ENCODE data around the gene TEPSIN. TPM values are rescaled to one million over a fixed set of nuclear protein-coding genes. Genes with fewer than 3 reads are reported as not detected.

Gene TEPSIN
- total RNA-seq, 2 donors from 2014 or later, result 12.3 to 14.3 TPM

DNA sequence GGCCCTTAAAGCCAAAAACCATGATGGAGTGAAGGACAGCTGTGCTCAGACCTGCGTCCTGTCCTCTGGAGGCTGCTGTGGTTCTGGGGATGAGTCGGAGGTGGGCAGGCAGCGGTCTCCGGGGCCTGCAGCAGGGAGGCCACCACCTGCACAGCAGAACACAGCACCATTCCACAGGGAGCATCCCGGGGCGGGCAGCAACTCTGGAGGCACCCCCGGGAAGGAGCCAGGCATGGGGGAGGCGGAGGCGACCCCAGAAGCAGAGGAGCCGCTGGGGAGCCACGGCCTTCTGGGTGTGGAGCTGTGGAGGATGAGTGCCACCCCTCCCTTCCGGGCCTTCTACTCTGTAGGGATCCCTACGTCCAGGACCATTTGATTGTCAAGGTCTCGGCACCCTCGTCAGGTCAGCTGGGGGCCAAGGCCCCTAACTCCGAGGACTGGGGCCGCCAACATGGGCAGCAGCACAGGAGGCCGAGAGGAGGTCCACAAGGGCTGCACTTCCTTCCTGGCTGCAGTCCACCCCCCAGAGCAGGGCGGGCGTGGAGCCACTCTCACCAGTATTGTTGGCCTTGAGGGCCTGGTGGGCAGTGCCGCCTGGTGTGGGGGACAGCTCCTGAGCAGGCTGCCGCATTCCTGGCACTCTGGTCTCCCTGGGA is 39.9 kb downstream of the TEPSIN start:
- Histone ChIP-seq H3K36me3 (no peaks in the 10 kb centered on the region), H3K9me3 (no peaks in the 10 kb centered on the region), H3K27me3 (no peaks in the 10 kb centered on the region), H3K27ac (no peak overlapping the region), H3K4me3 (no peak overlapping the region), H3K4me1 (peaks cover 0 to 9% of the 10 kb centered on the region in 2 donors)
- DNase-seq (ENCODE audit: low spot score), result no peak
- TF ChIP-seq, protein P1, sequence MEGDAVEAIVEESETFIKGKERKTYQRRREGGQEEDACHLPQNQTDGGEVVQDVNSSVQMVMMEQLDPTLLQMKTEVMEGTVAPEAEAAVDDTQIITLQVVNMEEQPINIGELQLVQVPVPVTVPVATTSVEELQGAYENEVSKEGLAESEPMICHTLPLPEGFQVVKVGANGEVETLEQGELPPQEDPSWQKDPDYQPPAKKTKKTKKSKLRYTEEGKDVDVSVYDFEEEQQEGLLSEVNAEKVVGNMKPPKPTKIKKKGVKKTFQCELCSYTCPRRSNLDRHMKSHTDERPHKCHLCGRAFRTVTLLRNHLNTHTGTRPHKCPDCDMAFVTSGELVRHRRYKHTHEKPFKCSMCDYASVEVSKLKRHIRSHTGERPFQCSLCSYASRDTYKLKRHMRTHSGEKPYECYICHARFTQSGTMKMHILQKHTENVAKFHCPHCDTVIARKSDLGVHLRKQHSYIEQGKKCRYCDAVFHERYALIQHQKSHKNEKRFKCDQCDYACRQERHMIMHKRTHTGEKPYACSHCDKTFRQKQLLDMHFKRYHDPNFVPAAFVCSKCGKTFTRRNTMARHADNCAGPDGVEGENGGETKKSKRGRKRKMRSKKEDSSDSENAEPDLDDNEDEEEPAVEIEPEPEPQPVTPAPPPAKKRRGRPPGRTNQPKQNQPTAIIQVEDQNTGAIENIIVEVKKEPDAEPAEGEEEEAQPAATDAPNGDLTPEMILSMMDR (IDR thresholded peaks at IDR 0.05), result no peak

DNA sequence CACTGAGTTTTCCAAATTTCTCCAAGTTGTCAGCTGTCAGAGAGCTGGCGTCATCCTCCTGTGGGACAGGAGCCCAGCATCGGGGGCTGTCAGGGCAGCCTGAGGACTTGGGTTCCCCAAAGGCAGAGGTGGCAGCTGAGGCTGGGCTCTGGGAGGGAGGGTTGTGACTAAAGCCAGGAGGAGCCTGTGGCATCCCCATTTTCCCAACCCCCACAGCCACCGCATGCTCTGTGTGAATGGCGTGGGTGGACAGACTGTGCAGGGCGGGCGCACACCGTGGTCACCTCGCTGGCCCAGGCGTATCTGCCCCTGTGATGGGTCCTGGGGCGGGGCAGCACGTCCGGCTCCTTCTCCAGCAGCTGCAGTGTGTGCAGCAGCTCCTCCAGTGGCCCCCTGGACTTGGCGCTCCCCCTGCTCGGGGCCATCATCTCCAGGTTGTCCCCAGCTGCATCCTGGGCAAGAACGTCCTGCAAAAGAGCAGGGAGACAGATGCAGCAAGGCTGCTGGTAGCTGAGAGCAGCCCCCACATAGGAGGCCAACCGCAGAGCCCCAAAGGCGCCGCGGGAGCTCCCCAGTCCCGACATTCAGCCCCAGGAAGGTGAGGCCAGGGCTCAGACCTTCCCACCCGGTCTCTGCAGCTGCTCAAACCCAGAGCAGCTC is 40.9 kb downstream of the TEPSIN start:
- no peak overlapping the region for H3K4me3 ChIP-seq
- no peak for DNase-seq (ENCODE audit: low spot score)
- TF ChIP-seq, protein P1 (IDR thresholded peaks at IDR 0.05), result no peak

DNA sequence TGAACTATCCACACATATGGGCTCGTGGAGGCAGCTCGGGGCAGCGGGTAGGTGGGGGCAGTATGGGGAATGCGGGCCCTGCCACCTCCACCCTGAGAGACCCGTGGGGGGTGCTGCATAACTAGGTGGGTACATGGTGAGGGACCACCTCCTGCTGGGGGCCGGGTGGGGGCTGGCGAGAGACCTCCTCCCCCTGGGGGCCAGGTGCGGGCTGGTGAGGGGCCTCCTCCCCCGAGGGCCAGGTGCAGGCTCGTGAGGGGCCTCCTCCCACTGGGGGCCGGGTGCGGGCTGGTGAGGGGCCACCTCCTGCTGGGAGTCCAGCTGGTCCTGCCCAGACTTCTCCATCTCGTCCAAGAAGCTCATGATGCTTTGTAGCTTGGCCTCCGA is 41.5 kb downstream of the TEPSIN start:
- H3K27ac ChIP-seq, result no peak overlapping the region
- peaks cover 0 to 9% of the 10 kb centered on the region in 2 donors for H3K4me1 ChIP-seq
- no peaks in the 10 kb centered on the region for H3K36me3 ChIP-seq
- no peaks in the 10 kb centered on the region for H3K27me3 ChIP-seq
- TF ChIP-seq, protein P1 (IDR thresholded peaks at IDR 0.05), result no peak
- DNase-seq (ENCODE audit: low spot score), result no peak
- H3K9me3 ChIP-seq, result no peaks in the 10 kb centered on the region
- H3K4me3 ChIP-seq, result no peak overlapping the region

More for the DNA sequence above, 40.9 kb downstream of the TEPSIN start:
- Histone ChIP-seq H3K27me3 (no peaks in the 10 kb centered on the region), H3K4me1 (peaks cover 0 to 9% of the 10 kb centered on the region in 2 donors), H3K9me3 (no peaks in the 10 kb centered on the region), H3K36me3 (no peaks in the 10 kb centered on the region), H3K27ac (no peak overlapping the region)

DNA sequence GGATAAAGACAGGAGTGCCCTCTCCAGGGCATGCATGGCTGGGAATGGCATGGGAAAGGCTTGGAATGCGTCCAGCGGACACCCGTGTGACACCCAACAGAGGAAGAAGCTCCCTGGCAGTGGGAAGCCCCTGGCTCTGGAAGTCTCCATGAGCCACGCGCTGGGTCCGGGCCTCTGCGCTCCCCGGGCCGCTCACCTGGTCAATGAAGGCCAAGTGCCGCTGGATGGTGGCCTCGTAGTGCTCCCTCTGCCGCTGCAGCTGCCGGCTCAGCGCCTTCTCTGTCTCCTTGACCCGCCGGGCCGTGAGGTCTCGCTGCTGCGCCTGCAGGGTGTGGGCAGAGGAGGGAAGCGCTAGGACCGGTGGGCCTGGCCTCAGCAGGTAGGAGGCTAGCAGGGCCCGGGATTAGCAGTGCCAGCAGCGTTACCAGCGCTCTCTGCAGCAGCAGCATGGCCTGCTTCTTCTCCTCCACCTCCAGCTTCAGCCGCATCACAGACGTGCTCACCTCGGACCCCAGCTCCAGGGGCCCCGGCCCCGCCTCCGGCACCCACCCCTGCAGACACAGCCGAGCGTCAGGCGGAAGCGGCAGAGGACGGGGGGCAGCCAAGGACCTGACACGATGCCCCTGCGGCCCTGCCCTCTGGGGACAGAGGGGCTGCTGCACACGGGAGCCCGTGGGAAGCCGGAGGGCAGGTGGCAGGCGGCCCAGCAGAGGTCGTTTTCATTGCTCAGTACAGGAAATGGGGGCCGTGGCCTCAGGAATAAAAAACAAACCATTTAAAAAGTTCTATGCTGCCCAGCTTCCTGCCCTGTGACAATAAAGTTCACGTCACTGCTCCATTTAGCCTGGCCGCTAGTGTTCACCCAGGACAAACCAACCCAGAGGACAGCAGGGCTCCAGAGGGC is 42.1 kb downstream of the TEPSIN start:
- H3K36me3 ChIP-seq, result no peaks in the 10 kb centered on the region
- no peak for DNase-seq (ENCODE audit: low spot score)

DNA sequence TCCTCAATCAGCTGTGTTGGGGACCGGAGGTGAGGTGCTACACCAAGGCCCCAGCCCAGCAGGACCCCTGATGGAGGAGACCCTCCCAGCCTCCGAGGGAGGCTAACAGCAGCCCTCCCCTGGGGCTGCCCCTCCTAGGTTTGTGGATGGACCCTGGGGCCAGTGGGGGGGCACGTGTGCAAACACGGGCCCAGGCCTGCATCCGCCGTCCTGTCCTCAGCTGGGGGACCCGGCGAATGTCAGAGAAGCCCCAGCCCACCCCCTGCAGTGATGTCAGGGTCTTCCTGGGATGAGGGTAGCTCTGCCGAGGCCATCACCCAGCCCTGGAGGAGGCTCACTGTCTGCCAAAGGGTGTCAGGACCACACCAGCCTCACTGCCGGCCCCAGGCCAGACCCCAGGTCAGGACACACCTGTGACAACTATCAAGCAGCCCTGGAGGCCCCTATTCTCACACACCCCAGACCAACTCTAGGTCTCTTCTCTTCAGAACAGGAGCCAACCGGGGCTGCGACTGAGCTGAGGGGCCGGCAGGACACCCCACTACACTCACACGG is 42.8 kb downstream of the TEPSIN start:
- Histone ChIP-seq H3K4me3 (no peak overlapping the region), H3K27me3 (no peaks in the 10 kb centered on the region), H3K27ac (no peak overlapping the region), H3K4me1 (peaks cover 0 to 8% of the 10 kb centered on the region in 2 donors), H3K9me3 (no peaks in the 10 kb centered on the region), H3K36me3 (no peaks in the 10 kb centered on the region)
- TF ChIP-seq, protein P1 (IDR thresholded peaks at IDR 0.05), result no peak
- DNase-seq (ENCODE audit: low spot score), result no peak

More for the DNA sequence above, 42.1 kb downstream of the TEPSIN start:
- no peak overlapping the region for H3K4me3 ChIP-seq
- H3K9me3 ChIP-seq, result no peaks in the 10 kb centered on the region
- H3K27me3 ChIP-seq, result no peaks in the 10 kb centered on the region
- TF ChIP-seq, protein P1 (IDR thresholded peaks at IDR 0.05), result no peak
- H3K27ac ChIP-seq, result no peak overlapping the region
- H3K4me1 ChIP-seq, result peaks cover 0 to 9% of the 10 kb centered on the region in 2 donors

Data from right atrium auricular region (tissue), 2 donors.